ENCODE results near the gene CCDC30. TPM values are rescaled to one million over a fixed set of nuclear protein-coding genes. Genes with fewer than 3 reads are reported as not detected.

The CCDC30 gene
- total RNA-seq, 1 donor from 2014 or later = 3.0 TPM

- H3K4me1 Mint-ChIP-seq (ENCODE audit: low read depth, unreplicated experiment) = peaks cover 4% of the 10 kb centered on the region
- peak overlapping the region; percentile 72 for H3K27ac Mint-ChIP-seq (ENCODE audit: unreplicated experiment)
- no peak for DNase-seq
- no peak for TF ChIP-seq CTCF (IDR thresholded peaks at IDR 0.05; ENCODE audit: partially characterized antibody, unreplicated experiment)
- H3K4me3 Mint-ChIP-seq (ENCODE audit: unreplicated experiment) = peak overlapping the region; percentile 99
- peaks cover 4% of the 10 kb centered on the region for H3K9me3 Mint-ChIP-seq (ENCODE audit: unreplicated experiment)
- H3K36me3 Mint-ChIP-seq (ENCODE audit: unreplicated experiment) = no peaks in the 10 kb centered on the region
- H3K27me3 Mint-ChIP-seq (ENCODE audit: unreplicated experiment) = no peaks in the 10 kb centered on the region
These were observed 6.4 kb upstream of the CCDC30 start for GRCh38 chr1:42456754-42457089.

GRCh38 chr1:42461196-42461595, 1.9 kb upstream of the CCDC30 start:
- Mint-ChIP-seq H3K36me3 (ENCODE audit: unreplicated experiment) (no peaks in the 10 kb centered on the region), H3K9me3 (ENCODE audit: unreplicated experiment) (peaks cover 4% of the 10 kb centered on the region), H3K27me3 (ENCODE audit: unreplicated experiment) (no peaks in the 10 kb centered on the region), H3K27ac (ENCODE audit: unreplicated experiment) (no peak overlapping the region), H3K4me1 (ENCODE audit: low read depth, unreplicated experiment) (peaks cover 4% of the 10 kb centered on the region), H3K4me3 (ENCODE audit: unreplicated experiment) (no peak overlapping the region)
- TF ChIP-seq CTCF (IDR thresholded peaks at IDR 0.05; ENCODE audit: partially characterized antibody, unreplicated experiment) = no peak
- DNase-seq = no peak

GRCh38 chr1:42463921-42464320, 835 bp downstream of the CCDC30 start:
- H3K4me1 Mint-ChIP-seq (ENCODE audit: low read depth, unreplicated experiment) = no peaks in the 10 kb centered on the region
- H3K36me3 Mint-ChIP-seq (ENCODE audit: unreplicated experiment) = no peaks in the 10 kb centered on the region
- no peaks in the 10 kb centered on the region for H3K9me3 Mint-ChIP-seq (ENCODE audit: unreplicated experiment)
- H3K27me3 Mint-ChIP-seq (ENCODE audit: unreplicated experiment) = no peaks in the 10 kb centered on the region
- H3K4me3 Mint-ChIP-seq (ENCODE audit: unreplicated experiment) = peak overlapping the region; percentile 79
- DNase-seq = no peak
- no peak overlapping the region for H3K27ac Mint-ChIP-seq (ENCODE audit: unreplicated experiment)
- TF ChIP-seq CTCF (IDR thresholded peaks at IDR 0.05; ENCODE audit: partially characterized antibody, unreplicated experiment) = no peak

- Mint-ChIP-seq H3K9me3 (ENCODE audit: unreplicated experiment) (no peaks in the 10 kb centered on the region), H3K4me1 (ENCODE audit: low read depth, unreplicated experiment) (no peaks in the 10 kb centered on the region), H3K4me3 (ENCODE audit: unreplicated experiment) (no peak overlapping the region), H3K27me3 (ENCODE audit: unreplicated experiment) (no peaks in the 10 kb centered on the region), H3K27ac (ENCODE audit: unreplicated experiment) (no peak overlapping the region), H3K36me3 (ENCODE audit: unreplicated experiment) (no peaks in the 10 kb centered on the region)
- no peak for DNase-seq
- no peak for TF ChIP-seq CTCF (IDR thresholded peaks at IDR 0.05; ENCODE audit: partially characterized antibody, unreplicated experiment)
These were observed 2.9 kb downstream of the CCDC30 start for GRCh38 chr1:42466030-42466429.

GRCh38 chr1:42469727-42470126, 6.6 kb downstream of the CCDC30 start:
- H3K4me1 Mint-ChIP-seq (ENCODE audit: low read depth, unreplicated experiment) = no peaks in the 10 kb centered on the region

More at GRCh38 chr1:42469727-42470126, 6.6 kb downstream of the CCDC30 start:
- no peaks in the 10 kb centered on the region for H3K36me3 Mint-ChIP-seq (ENCODE audit: unreplicated experiment)
- no peaks in the 10 kb centered on the region for H3K27me3 Mint-ChIP-seq (ENCODE audit: unreplicated experiment)
- H3K9me3 Mint-ChIP-seq (ENCODE audit: unreplicated experiment) = no peaks in the 10 kb centered on the region
- no peak for DNase-seq
- H3K27ac Mint-ChIP-seq (ENCODE audit: unreplicated experiment) = no peak overlapping the region
- no peak overlapping the region for H3K4me3 Mint-ChIP-seq (ENCODE audit: unreplicated experiment)
- no peak for TF ChIP-seq CTCF (IDR thresholded peaks at IDR 0.05; ENCODE audit: partially characterized antibody, unreplicated experiment)

Measured in glutamatergic neuron (in vitro differentiated cells).